Neuronal stem cell (in vitro differentiated cells): ENCODE results near the gene ALPL.

ENCODE experiments used
- DNase-seq: peaks from one replicate; pipeline ENCODE4 v3.0.0-alpha.2; 2013; ENCODE audit warnings: low spot score
- H2AFZ ChIP-seq: one replicate; pipeline ENCODE4 v1.6.1; 2013; ENCODE audit warnings: mild to moderate bottlenecking, low read length, inconsistent platforms
- H2AK5ac ChIP-seq: 2 replicates; pipeline ENCODE4 v1.6.1; 2013; ENCODE audit warnings: low read depth, mild to moderate bottlenecking, inconsistent platforms, low read length, moderate library complexity, mixed read lengths
- H2BK120ac ChIP-seq: 2 replicates; pipeline ENCODE4 v1.6.1; 2013; ENCODE audit warnings: low read depth, mild to moderate bottlenecking, inconsistent platforms, low read length, moderate library complexity, mixed read lengths
- H2BK12ac ChIP-seq: one replicate; pipeline ENCODE4 v1.6.1; 2013; ENCODE audit warnings: low read length, inconsistent platforms
- H2BK15ac ChIP-seq: 2 replicates; pipeline ENCODE4 v1.6.1; 2013; ENCODE audit warnings: mild to moderate bottlenecking, low read length, inconsistent platforms, mixed read lengths
- H2BK5ac ChIP-seq: one replicate; pipeline ENCODE4 v1.6.1; 2013; ENCODE audit warnings: inconsistent platforms, mild to moderate bottlenecking, low read length, moderate library complexity
- H3K14ac ChIP-seq: one replicate; pipeline ENCODE4 v1.6.1; 2013; ENCODE audit warnings: low read length, inconsistent platforms
- H3K18ac ChIP-seq: 2 replicates; pipeline ENCODE4 v1.6.1; 2013; ENCODE audit warnings: low read length, inconsistent platforms
- H3K23ac ChIP-seq: 2 replicates; pipeline ENCODE4 v1.6.1; 2013; ENCODE audit warnings: low read depth, mild to moderate bottlenecking, mixed read lengths, low read length, inconsistent platforms; ENCODE audit not compliant: poor library complexity
- H3K27ac ChIP-seq: replicated peaks from 3 replicates; pipeline ENCODE4 v1.5.1; 2013; ENCODE audit warnings: low read length, inconsistent platforms
- H3K27me3 ChIP-seq, 3 experiments: 2 replicates each; pipeline ENCODE4 v1.6.1; 2013; ENCODE audit warnings: low read length in 3 of 3, mild to moderate bottlenecking in 2 of 3, inconsistent platforms in 1 of 3, low read depth in 1 of 3, mixed read lengths in 1 of 3, moderate library complexity in 1 of 3; ENCODE audit not compliant: control insufficient read depth in 3 of 3, insufficient read depth in 3 of 3
- H3K36me3 ChIP-seq, 2 donors: replicated peaks in 1 of 2; 2 replicates each; pipeline ENCODE4 v1.6.1; 2013; ENCODE audit warnings: low read length in 2 of 2; ENCODE audit not compliant: control insufficient read depth in 2 of 2, insufficient read depth in 2 of 2
- H3K4ac ChIP-seq: 2 replicates; pipeline ENCODE4 v1.6.1; 2013; ENCODE audit warnings: inconsistent platforms, mild to moderate bottlenecking, low read length, moderate library complexity
- H3K4me1 ChIP-seq, 2 donors: 1 replicate in 1 of 2; 2 replicates in 1 of 2; pipeline ENCODE4 v1.6.1; 2013; ENCODE audit warnings: low read length in 2 of 2, low read depth in 1 of 2; ENCODE audit not compliant: control insufficient read depth in 2 of 2, insufficient read depth in 1 of 2
- H3K4me2 ChIP-seq: one replicate; pipeline ENCODE4 v1.6.1; 2013; ENCODE audit warnings: mild to moderate bottlenecking, low read length, inconsistent platforms; ENCODE audit not compliant: insufficient read depth, poor library complexity, severe bottlenecking
- H3K4me3 ChIP-seq, 2 donors: 2 replicates each; pipeline ENCODE4 v1.5.1; 2013; ENCODE audit warnings: low read length in 2 of 2, mild to moderate bottlenecking in 2 of 2, inconsistent platforms in 1 of 2, moderate library complexity in 1 of 2
- H3K79me1 ChIP-seq: one replicate; pipeline ENCODE4 v1.6.1; 2013; ENCODE audit warnings: low read depth, mild to moderate bottlenecking, inconsistent platforms, low read length, moderate library complexity
- H3K9ac ChIP-seq: one replicate; pipeline ENCODE4 v1.6.1; 2013; ENCODE audit warnings: mild to moderate bottlenecking, low read depth, low read length, inconsistent platforms; ENCODE audit not compliant: poor library complexity
- H3K9me3 ChIP-seq, 2 donors: replicated peaks in 1 of 2; 2 replicates each; pipeline versions ENCODE3 to v1.6.1; 2013; ENCODE audit warnings: low read length in 2 of 2, mild to moderate bottlenecking in 2 of 2, inconsistent platforms in 1 of 2, low read depth in 1 of 2, mixed read lengths in 1 of 2, moderate library complexity in 1 of 2; ENCODE audit not compliant: control insufficient read depth in 2 of 2, insufficient read depth in 1 of 2
- H4K8ac ChIP-seq: one replicate; pipeline ENCODE4 v1.6.1; 2013; ENCODE audit warnings: low read depth, mild to moderate bottlenecking, inconsistent platforms, low read length, moderate library complexity
- H4K91ac ChIP-seq: one replicate; pipeline ENCODE4 v1.6.1; 2013; ENCODE audit warnings: low read length, low read depth, mild to moderate bottlenecking, inconsistent platforms; ENCODE audit not compliant: poor library complexity
- whole genome bisulfite sequencing, 2 donors: extraction: QIAGEN DNeasy Blood & Tissue Kit; methylation state at CpG; one replicate each; pipeline ENCODE4 v1.1.7; 2013; ENCODE audit warnings: missing lambda C conversion rate in 2 of 2, mixed read lengths in 1 of 2; ENCODE audit not compliant: insufficient read length in 2 of 2, insufficient replicate concordance in 1 of 2; ENCODE audit errors: extremely low coverage in 2 of 2; 5-methylcytosine and 5-hydroxymethylcytosine counted together

The ALPL gene

GRCh38 chr1:21605964-21606705, 96.9 kb downstream of the ALPL start:
- no peak overlapping the region for H2AFZ ChIP-seq
- no peak overlapping the region for H3K4me2 ChIP-seq
- H3K4me1 ChIP-seq, result peaks cover 3 to 12% of the 10 kb centered on the region in 2 donors
- H3K14ac ChIP-seq, result peak overlapping the region; percentile 71
- H3K9me3 ChIP-seq, result no peaks in the 10 kb centered on the region
- H2AK5ac ChIP-seq, result peak overlapping the region; percentile 97
- H2BK5ac ChIP-seq, result no peak overlapping the region
- H4K91ac ChIP-seq, result no peak overlapping the region
- H3K27ac ChIP-seq, result no peak overlapping the region
- H3K4ac ChIP-seq, result no peak overlapping the region
- no CpG with 5 or more reads among the region's 15 CpGs for WGBS, 2 donors
- H3K36me3 ChIP-seq, result no peaks in the 10 kb centered on the region
- H3K4me3 ChIP-seq, result no peak overlapping the region
- peak overlapping the region; percentile 89 for H2BK15ac ChIP-seq
- H3K27me3 ChIP-seq, result peaks cover 0 to 7% (median 2%) of the 10 kb centered on the region in 3 experiments
- DNase-seq, result no peak
- peaks cover under 1% of the 10 kb centered on the region for H3K79me1 ChIP-seq
- no peak overlapping the region for H3K9ac ChIP-seq
- H2BK12ac ChIP-seq, result no peak overlapping the region
- no peak overlapping the region for H4K8ac ChIP-seq
- no peak overlapping the region for H2BK120ac ChIP-seq
- H3K18ac ChIP-seq, result peak overlapping the region; percentile 11
- peak overlapping the region; percentile 97 for H3K23ac ChIP-seq

DNA sequence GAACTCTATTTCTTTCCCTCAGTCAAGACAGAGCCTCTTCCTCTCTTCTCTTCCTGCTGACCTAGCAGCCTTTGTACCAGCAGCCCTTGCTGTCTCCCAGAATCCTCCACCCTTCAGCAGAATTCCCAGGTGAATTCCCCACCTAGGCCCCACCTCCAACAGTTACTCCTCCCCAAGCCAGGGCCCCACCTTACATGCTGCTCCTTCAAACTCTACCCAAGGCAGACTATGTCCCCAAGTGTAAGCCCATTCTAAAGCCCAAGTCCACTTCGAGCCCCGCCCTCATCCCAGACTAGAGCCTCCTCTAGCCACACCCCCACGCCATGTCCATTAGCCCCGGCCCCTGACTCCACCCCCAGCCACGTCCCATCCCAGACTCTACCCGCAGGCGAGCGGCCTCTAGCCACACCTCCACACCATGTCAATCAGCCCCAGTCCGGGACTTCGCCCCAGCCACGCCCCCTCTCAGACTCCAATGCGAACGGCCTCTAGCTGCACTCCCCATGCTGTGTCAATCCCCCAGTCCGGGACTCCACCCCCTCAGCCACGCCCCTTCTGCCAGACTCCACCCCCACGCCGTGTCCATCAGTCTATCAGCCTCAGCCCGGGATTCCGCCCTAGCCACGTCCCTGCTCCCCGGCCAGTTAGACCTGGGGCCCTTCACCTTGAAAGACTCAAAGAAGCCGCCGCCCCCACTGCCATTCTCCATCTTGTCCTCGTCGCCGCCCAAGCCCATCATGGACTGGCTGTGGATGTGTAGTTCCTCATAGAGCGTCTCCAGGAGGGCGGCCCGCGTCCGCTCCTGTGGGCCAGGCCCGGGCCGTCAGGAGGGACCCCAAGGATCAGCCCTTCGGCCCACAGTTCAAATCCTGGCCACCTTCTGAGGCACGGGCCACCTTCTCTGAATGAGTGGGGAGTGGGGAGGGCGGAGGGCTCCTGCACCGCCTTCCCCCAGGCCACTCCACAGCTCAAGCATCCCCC, 98.6 kb downstream of the ALPL start:
- no CpG with 5 or more reads among the region's 37 CpGs for WGBS, 2 donors
- Histone ChIP-seq H3K27me3 (peaks cover 0 to 4% (median 2%) of the 10 kb centered on the region in 3 experiments), H2BK12ac (no peak overlapping the region), H2BK120ac (no peak overlapping the region), H3K9me3 (no peaks in the 10 kb centered on the region), H4K91ac (no peak overlapping the region), H3K23ac (peak overlapping the region; percentile 77), H3K4me3 (no peak overlapping the region), H3K4me2 (peak overlapping the region; percentile 33), H3K36me3 (no peaks in the 10 kb centered on the region), H3K9ac (peak overlapping the region; percentile 18), H2AK5ac (peak overlapping the region; percentile 98), H2BK15ac (peak overlapping the region; percentile 71), H4K8ac (peak overlapping the region; percentile 2), H3K4ac (peak overlapping the region; percentile 71), H3K14ac (no peak overlapping the region), H3K79me1 (peaks cover 2% of the 10 kb centered on the region), H3K4me1 (peaks cover 3 to 12% of the 10 kb centered on the region in 2 donors), H3K18ac (peak overlapping the region; percentile 89), H2BK5ac (peak overlapping the region; percentile 62), H2AFZ (peak overlapping the region; percentile 72), H3K27ac (no peak overlapping the region)
- peak; percentile 95 for DNase-seq

GRCh38 chr1:21608798-21609197, 99.6 kb downstream of the ALPL start:
- H3K23ac ChIP-seq, result no peak overlapping the region
- H3K79me1 ChIP-seq, result peaks cover 4% of the 10 kb centered on the region
- H3K14ac ChIP-seq, result peak overlapping the region; percentile 31
- H2BK120ac ChIP-seq, result no peak overlapping the region
- no peak overlapping the region for H3K4me2 ChIP-seq
- peak overlapping the region; percentile 98 for H2AK5ac ChIP-seq
- peak overlapping the region; percentile 45 for H3K18ac ChIP-seq
- no peak overlapping the region for H2BK5ac ChIP-seq
- no CpG with 5 or more reads among the region's 4 CpGs for WGBS, 2 donors
- no peaks in the 10 kb centered on the region for H3K9me3 ChIP-seq
- H3K4me3 ChIP-seq, result no peak overlapping the region
- H3K27ac ChIP-seq, result no peak overlapping the region
- DNase-seq, result no peak
- peaks cover 0 to 4% (median 2%) of the 10 kb centered on the region in 3 experiments for H3K27me3 ChIP-seq
- H3K4me1 ChIP-seq, result peaks cover 2 to 12% of the 10 kb centered on the region in 2 donors
- H4K8ac ChIP-seq, result no peak overlapping the region
- no peak overlapping the region for H2AFZ ChIP-seq
- no peak overlapping the region for H4K91ac ChIP-seq
- no peaks in the 10 kb centered on the region for H3K36me3 ChIP-seq
- no peak overlapping the region for H3K4ac ChIP-seq
- no peak overlapping the region for H3K9ac ChIP-seq
- no peak overlapping the region for H2BK12ac ChIP-seq
- no peak overlapping the region for H2BK15ac ChIP-seq

DNA sequence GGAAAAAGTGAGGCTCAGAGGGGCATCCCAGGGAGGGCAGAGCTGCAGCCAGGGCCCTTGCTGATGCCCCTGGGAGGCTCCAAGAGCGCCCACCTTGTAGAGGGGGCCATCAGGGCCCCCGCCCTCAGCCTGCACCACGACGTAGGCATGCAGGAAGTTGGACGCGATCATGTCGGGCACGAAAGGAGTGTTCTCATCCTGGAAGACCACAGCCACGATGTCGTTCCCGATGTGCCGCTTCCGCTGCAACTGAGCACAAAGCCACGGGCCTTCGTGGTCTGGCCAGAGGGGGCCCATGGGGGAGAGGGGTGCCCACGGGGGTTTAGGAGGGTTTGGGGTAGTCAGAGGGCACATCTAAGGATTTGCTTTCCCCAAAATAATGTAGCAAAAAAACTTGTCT, 100.8 kb downstream of the ALPL start:
- Histone ChIP-seq H3K27me3 (no peaks in the 10 kb centered on the region), H4K91ac (no peak overlapping the region), H2BK15ac (no peak overlapping the region), H2BK120ac (no peak overlapping the region), H3K36me3 (no peaks in the 10 kb centered on the region), H4K8ac (no peak overlapping the region), H3K23ac (no peak overlapping the region), H3K9ac (no peak overlapping the region), H3K9me3 (no peaks in the 10 kb centered on the region), H3K27ac (no peak overlapping the region), H3K14ac (no peak overlapping the region), H3K18ac (peak overlapping the region; percentile 45), H3K4ac (no peak overlapping the region), H2AFZ (no peak overlapping the region), H3K4me3 (no peak overlapping the region), H3K4me2 (no peak overlapping the region), H2BK5ac (no peak overlapping the region), H3K4me1 (peaks cover 0 to 9% of the 10 kb centered on the region in 2 donors), H3K79me1 (peaks cover 4% of the 10 kb centered on the region), H2BK12ac (no peak overlapping the region), H2AK5ac (peak overlapping the region; percentile 25)
- no CpG with 5 or more reads among the region's 16 CpGs for WGBS, 2 donors
- no peak for DNase-seq
